HG02970 (cell line): ENCODE measurements around the gene FGD5.

Experiments used
- ATAC-seq: cut with Tn5 transposase; IDR thresholded peaks from one replicate; pipeline ENCODE4 v1.9.1; 2021; ENCODE audit warnings: mild to moderate bottlenecking, moderate library complexity, moderate number of reproducible peaks; ENCODE audit not compliant: unreplicated experiment, low FRiP score

The FGD5 gene

DNA sequence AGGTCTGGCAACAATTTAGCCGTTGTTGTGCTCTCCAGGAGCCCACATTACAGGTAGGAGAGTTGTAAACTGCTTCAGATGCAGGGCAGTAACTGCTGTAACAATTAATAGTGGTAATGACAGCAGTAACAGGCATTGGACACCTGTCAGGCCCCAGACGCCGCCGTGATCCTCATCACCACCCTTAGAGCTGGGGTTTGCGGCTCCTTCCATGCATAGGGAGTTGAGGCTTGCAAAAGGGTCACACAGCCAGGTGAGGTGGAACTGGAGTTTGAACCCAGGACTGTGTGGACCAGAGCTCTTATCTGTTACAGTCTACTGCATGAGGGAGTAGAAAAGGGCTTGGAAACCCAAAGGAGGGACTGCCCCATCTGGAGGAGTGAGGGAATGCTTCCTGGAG is 101.8 kb downstream of the FGD5 start:
- ATAC-seq: no peak

DNA sequence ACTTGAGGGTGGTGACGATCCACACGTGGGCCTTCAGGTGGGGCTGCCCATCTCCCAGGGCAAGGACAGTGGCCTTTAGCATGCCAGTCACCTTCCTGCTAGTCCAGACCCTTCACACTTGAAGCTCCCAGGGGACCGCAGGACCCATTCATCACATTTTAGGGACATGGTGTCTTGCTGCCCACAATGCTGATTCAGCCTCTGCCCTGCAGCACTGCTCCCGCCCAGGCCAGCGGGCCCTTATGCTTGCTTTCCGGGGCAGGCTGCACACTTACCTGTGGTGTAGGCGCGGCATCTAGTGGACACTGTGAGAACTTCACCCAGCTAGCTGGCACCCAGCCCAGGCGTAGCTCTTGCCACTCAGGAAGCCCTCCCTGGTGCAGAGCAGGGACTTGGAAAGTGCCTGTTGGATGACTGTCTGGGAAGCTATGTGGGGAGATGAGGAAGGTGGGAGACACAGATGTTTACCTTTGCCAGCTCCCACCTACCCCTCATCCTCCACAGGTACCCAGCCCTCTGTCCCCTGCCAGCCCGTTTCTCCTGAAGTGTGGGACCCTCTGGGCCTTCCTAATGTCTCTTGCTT is 102.4 kb downstream of the FGD5 start:
- no peak for ATAC-seq

DNA sequence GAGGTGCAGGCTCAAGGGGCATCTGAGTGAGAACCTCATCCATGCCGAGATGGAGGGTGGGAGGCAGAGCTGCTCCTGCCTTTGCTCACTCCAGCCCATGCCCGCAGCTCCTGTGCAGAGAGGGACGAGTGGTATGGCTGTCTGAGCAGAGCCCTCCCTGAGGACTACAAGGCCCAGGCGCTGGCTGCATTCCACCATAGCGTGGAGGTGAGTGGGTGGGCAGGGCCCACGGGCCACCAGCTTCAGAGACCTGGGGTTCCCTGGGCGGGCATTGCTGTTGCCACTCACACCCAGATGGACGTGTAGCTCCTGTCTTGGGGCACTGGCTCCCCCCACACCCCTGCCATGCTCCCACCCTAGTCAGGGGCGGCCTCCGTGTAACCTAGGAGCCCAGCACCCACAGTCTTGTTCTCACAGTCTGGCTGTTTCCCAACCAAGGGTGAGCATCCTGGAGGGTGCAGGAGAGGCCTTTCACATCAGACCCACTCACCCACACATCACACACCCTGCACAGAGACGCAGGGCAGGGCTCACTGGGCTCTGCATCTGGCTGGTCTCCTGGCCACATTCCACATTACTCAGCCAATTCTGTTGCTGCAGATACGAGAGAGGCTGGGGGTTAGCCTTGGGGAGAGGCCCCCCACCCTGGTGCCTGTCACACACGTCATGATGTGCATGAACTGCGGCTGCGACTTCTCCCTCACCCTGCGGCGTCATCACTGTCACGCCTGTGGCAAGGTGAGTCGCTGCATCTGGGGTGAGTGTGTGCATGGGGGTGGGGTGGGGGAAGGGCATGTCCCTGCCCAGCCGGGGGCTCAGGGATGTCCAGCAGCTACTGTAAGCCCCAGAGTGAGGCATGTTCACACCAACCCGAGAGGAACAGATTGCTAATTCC is 103.3 kb downstream of the FGD5 start:
- no peak for ATAC-seq

DNA sequence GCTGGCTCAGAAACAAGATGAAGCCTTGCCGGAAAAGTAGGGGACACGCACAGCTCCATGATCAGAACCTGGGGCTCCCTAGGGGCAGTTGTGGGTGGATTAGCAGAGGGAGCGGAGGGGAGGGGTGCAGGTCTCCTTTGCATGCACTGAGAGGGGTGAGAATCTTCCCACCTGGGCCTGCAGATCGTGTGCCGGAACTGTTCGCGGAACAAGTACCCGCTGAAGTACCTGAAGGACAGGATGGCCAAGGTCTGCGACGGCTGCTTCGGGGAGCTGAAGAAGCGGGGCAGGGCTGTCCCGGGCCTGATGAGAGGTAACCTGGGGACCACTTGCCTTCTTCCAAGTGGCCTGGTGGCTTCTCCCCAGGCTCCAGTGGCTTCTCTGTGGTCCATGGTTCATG is 104.1 kb downstream of the FGD5 start:
- ATAC-seq: no peak

DNA sequence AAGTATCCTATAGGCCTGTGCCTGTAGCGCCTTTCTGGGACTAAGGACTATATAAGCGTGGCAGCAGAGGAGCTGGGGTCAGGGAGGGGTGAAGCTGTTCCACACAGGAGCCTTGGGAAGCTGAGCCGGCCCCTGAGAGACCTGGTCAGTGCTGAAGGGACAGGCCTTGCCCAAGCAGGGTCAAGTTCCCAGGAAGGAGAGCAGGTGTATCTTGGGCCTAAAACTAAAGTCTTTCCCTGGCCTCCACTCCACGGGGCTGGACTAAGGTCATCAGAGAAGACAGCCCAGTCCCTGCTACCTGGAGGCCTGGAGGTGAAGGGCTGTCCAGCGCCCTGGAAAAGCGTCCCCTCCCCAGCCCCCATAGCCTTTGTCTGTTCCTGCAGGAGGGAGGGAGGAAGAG is 104.7 kb downstream of the FGD5 start:
- no peak for ATAC-seq

DNA sequence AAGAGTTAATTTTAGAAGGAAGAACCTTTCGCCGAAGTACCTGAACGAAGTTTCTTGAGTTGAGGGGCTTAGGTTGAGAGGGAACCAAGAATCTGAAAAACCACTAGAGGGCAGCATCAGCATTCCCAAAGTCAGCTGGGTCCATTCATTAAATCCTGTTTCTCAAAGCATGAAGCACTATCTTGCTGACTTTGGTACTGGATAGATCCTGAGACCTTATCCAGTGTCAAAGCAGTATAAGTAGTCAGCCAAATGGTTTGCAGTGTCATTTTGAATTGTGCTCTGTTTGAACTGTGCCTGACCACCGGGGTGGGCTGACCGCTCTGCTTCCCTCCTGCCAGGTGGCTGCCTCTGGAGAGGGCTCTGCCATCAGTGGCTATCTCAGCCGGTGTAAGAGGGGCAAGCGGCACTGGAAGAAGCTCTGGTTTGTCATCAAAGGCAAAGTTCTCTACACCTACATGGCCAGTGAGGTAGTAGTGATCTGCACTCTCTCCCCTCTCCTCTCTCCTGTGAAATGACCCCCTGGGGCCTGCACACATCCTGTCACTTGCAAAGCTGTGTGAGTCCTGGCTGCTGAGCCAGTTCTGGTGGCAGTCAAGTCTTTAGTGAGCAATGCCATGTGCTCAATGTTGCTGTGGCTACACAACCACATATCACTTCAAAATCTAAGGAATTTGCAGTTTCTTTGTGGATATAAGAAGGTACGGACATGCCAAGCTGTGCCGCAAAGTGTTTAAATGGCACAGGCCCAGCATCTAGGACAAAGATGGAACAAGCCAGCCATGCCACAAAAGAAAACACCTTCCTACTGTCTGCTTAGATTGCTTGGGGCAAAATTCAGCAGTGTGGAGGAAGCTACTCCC is 107.2 kb downstream of the FGD5 start:
- no peak for ATAC-seq

DNA sequence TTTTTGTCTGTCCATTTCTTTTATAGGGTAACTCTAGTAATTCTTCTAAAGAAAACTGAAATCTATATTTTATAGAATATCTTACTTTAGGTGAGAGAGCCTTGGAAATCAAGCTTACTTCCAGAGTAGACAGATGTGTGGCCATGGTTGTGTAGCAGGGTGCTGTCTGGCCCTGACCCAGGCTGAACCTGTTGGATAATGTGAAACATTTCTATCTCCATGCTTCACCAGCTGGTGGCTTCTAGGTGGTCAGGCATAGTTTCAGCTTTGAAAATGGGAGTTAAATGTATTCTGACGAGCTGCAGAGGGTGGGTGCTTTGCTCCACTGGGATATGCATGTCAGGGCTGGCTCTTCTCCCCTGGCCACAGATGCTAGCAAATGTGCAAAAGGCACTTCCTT is 107.8 kb downstream of the FGD5 start:
- ATAC-seq: no peak

DNA sequence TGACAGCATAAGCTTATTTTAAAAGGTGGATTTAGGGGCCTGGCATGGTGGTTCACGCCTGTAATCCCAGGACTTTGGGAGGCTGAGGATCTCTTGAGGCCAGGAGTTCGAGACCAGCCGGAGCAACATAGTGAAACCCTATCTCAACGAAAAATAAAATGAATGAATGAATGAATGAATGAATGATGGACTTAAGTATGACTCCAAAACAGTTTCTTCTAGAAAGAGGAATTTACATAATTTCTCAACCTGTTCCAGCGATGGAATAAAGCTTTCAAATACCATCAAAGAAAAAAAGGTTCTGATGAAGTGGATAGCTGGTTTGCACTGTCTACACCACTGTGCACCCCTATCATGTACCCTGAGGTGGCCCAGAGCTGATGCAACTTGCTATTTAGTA is 108.5 kb downstream of the FGD5 start:
- no peak for ATAC-seq

DNA sequence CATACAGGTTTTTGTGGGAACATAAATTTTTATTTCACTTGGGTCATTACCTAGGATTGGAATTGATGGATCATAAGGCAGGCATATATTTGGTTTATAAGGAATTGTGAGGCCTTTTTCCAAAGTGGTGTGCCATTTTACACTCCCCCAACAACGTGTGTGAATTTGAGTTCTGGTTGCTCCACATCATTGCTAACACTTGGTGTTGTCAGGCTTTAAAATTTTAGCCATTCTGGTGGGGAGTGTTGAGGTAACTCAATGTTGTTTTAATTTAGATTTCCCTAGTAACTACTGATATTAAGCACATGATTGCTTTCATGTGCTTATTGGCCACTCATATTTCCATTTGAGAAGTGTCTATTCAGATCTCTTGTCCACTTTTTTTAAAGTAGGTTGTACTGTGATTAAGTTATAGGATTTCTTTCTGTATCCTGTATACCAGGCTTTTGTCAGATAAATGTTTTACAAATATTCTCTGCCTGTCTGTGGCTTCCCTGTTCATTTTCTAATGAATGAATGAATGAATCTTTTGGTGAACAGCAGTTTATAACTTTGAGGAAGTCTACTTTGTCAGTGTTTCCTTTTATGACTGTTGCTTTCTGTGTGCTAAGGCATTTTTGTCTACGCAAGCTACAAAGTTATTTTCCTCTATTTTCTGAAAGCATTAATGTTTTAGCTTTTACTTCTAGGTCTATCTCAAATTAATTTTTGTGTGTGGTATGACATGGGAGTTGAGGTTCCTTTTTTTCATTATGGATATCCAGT is 110.7 kb downstream of the FGD5 start:
- ATAC-seq: no peak

DNA sequence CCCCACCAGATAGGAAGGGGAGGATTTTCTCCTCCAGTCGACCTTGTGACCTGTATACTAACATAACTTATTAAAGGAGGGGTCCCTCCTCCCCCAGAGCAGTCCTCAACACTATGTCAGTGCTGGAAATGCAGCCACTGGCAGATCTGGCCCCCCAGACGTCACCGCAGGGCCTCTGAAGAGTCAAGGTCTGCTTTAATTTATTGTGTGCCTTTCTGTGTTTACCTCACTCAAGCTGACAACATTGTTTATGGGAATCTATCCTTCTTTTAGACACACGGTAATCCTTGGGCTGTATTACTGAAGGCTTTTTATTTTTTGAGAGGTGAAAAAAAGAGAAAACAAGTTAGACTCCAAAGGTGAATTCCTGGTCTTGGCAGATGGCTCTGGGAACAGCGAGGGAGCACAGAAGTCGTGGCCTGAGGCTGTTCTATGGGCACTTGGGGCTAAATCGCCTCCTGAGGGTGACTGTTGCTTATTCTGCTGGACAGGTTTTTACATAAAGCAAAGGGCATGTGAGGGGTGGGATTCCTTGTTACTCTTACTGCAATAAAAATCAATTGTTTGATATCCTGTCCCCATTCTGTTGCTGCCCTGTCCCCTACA is 115.2 kb downstream of the FGD5 start:
- ATAC-seq: no peak

DNA sequence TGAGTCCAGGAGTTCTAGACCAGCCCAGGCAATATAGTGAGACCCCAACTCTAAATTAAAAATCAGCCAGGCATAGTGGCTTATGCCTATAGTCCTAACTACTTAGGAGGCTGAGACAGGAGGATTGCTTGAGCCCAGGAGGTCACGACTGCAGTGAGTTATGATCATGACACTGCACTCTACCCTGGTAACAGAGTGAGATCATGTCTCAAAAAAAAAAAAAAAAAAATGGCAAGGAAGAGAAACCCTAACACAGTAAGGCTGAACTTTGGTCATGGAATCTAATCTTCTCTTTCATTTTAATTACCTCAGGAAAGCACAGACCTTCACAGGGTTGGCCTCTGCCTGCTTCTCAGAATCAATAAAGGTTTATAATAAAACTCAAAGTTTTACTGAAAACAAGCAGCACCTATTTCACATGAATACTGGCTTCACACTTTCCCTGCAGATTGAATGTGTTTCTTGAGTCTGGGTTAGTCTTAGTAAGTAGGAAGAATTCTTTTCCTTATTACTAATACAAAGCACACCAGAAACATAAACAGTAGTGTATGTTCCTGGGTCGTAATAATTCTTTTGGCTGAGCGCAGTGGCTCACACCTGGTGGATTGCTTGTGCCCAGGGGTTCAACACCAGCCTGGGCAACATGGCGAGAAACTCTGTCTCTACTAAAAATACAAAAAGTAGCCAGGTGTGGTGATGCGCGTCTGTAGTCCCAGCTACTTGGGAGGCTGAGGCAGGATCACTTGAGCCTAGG is 117.0 kb downstream of the FGD5 start:
- no peak for ATAC-seq

DNA sequence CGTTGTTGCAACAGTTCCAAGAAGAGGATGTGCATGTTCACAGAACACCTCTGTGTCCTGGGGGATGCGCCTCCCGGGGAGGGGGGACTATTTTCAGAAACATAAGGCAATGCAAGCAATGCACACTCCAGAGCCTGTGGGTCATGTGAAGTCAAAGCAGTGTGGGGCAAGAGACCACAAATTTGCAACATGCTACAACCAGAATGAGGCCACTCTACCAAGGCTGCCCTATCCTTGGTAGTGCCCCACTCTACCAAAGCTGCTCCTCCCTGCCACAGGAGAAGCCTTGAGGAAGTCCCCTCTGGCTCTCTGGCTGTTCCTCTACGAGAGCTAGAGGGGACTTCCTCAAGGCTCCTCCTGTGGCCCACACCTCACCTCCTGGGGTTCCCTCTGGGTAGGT is 120.2 kb downstream of the FGD5 start:
- ATAC-seq: no peak

DNA sequence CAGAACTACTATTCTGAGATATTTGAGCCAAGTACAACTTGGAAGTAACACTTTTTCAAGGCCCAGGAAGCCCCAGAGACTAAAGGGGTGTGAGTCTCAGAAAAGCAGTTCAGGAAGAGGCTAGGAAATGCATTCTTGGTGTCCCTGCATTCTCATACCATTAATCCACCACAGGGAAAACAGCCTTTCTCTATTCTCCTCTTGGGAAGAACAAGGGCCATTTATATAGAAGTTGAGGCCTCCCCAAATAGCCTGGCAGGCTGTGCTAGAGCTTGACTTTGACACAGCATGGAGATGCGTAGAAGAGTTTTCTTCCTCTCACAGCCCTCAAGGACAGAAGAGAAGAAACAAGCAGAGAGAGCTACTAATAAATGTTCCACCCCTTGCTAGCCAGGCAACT is 123.1 kb downstream of the FGD5 start:
- no peak for ATAC-seq

DNA sequence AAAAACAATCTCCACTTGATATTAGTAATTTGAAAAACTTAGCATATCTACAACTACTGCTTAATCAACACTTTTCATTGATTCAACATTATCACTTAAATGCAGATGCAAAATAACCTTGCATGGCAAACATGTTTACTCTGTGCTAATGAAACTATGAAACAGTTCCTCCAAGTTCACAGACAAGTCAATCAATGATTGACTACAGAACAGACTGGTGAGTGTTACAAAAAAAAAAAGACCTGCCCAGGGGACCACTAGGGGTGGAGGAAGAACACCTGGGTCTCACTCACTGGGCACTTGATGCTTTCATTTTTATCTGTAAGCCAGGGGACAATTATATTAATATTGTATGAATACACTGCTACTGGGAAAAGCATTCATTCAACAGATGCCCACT is 124.3 kb downstream of the FGD5 start:
- no peak for ATAC-seq

DNA sequence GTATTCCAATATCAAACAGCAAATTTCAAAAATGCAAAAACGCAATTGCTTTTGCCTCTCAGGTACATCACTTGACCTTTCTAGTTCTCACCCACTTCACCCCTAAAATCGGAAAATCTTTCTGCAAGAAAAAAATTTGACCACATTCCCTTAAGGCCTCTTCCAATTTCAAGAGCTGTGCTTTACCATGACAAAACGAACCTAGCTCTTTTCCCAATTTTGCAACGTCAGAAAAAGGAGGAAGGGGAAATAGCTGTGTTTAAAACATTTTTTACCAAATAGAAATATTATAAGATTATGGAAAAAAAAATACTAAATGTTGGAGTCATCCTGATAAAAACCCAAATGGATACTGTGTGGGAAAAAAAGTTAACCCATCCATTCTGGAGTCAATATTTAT is 127.5 kb downstream of the FGD5 start:
- no peak for ATAC-seq

DNA sequence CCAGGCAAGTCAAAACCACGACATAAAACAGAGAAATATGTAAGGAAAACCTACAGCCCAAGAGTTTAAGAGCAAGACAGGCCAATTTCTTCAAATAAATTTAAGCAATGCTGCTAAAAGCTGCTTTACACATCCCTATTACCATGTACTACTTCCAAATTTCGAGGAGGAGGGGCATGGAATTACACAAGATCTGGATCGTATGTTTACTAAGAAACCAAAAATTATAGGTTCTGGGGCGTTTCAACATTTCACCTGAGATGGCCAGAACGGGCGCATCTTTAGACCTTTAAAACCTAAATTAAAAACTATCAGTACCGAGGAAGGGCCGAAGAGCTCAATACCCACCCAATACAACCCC is 128.0 kb downstream of the FGD5 start:
- no peak for ATAC-seq

DNA sequence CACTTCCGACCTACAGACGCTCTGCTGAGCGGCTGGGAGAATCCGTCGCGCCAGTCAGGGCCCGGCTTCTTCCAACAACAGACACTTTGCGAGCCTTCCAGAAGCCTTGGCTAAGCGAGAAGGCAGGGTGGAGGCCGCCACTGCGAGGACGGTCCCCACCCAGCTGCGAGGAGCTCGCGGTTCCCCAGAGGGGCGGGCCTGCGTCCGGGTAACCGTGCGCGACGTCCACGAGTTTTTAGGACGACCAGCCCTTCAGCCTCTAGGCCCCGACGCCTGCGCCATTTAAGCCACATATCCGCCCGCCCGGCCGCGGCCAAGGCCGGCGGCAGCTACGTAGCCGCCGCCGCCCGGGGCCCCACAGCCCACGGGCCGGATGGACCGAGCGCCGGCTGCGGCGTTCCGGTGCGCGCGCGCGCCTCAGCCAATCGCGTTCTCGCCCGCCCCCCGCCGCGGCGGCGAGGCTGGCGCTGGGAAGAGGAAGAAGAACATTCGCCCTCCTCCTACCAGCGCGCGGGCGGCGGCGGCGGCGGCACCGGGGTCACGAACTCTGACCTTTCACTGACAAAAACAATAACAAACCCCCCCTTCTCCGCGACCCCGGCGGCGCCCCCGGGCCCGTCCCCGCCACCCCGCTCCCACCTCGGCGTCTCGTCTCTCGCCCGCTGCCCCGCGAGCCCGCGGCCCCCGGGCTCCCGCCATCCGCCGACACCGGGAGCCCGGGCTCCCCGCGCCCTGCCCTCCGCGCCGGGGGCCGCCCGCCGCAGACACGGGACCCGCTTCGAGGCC is 128.5 kb downstream of the FGD5 start, which contains the start of gene NR2C2:
Gene NR2C2 (plus strand): TSS at position 484 of the 786 bp plus-strand sequence. CDS start 56,332 bp downstream, outside the sequence.
- peak; percentile 49 for ATAC-seq

DNA sequence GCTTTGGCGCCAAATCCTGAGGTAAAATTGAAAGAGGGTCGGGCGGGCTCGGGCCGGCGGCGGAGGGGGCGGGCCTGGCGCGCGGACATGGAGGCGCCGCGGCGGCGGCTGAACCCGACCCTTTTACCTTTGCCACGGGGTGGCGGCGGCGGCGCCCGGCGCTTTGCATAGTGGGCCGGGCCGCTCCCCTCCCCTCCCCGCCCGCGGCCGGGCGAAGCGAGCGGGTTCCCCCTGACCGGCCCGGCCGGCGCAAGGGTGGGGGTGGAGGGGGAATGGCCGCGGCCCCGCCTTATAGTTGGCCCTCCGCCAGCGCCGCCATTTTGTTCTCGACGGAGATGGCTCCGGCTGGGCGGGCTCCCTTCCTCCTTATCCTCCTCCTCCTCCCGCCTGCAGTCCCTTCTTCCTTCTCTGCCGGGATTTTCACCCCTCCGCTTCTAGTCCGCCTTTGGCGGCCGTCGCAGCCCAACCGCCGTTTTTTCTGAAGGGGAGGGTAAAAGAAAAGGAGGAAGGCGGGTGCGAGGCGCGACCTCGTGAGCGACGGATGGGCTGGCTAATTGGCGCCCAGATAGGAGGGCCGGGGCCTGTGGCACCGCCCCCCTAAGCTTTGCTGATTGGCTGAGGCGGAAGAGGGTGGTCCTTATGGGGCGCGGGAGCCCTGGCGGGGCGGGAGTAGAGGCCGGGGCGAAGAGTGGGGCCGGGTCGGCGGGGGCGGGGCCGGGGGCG is 129.3 kb downstream of the FGD5 start:
- ATAC-seq: peak; percentile 82
